GM12801 (cell line): ENCODE results near the gene TUT4.

Source experiments
- TF ChIP-seq, protein P1 (sequence below): IDR thresholded peaks from one replicate; pipeline ENCODE4 v1.5.1; 2011; ENCODE audit warnings: control low read depth; ENCODE audit not compliant: insufficient read length; ENCODE audit errors: extremely low read depth

Gene TUT4

DNA sequence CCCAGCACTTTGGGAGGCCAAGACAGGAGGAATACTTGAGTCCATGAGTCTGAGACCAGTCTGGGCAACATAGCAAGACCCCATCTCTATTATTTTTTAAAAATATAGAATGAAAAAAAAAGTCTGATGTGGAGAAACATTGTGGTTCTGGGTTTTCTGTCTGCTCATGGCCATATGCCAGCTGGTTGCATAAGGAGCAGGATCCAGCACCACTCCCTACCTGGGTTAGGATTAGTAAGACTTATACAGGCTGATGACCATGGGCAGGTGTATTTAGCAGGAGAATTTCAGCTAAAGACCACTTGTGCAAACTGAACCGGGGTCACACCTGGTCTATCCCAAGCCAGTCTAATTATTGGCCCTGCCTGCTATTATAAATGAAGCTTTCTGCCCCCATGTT lies 32.6 kb upstream of the TUT4 start:
- TF ChIP-seq, protein P1, sequence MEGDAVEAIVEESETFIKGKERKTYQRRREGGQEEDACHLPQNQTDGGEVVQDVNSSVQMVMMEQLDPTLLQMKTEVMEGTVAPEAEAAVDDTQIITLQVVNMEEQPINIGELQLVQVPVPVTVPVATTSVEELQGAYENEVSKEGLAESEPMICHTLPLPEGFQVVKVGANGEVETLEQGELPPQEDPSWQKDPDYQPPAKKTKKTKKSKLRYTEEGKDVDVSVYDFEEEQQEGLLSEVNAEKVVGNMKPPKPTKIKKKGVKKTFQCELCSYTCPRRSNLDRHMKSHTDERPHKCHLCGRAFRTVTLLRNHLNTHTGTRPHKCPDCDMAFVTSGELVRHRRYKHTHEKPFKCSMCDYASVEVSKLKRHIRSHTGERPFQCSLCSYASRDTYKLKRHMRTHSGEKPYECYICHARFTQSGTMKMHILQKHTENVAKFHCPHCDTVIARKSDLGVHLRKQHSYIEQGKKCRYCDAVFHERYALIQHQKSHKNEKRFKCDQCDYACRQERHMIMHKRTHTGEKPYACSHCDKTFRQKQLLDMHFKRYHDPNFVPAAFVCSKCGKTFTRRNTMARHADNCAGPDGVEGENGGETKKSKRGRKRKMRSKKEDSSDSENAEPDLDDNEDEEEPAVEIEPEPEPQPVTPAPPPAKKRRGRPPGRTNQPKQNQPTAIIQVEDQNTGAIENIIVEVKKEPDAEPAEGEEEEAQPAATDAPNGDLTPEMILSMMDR: no peak

DNA sequence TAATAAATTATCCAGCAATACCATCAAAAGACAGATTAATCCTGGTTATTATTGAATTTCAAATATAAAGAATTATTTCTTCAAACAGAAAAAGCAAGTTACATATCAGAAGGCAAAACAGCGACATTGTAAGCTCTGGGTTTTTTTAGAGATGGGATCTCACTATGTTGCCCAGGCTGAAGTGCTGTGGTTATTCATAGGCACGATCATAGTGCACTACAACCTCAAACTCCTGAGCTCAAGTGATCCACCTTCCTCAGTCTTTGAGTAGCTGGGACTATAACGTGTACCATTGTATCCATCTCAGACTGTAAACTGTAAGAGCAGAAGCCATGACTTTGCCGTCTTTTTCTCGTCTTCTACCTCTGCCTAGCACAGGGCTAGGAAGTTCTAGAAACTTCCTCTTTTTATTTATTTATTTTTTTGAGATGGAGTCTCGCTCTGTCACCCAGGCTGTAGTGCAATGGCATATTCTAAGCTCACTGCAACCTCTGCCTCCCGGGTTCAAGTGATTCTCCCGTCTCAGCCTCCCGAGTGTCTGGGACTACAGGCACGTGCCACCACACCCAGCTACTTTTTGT lies 29.3 kb upstream of the TUT4 start:
- TF ChIP-seq, protein P1: no peak

- TF ChIP-seq, protein P1: no peak
Measured at GRCh38 chr1:52580283-52580682, 27.4 kb upstream of the TUT4 start.

DNA sequence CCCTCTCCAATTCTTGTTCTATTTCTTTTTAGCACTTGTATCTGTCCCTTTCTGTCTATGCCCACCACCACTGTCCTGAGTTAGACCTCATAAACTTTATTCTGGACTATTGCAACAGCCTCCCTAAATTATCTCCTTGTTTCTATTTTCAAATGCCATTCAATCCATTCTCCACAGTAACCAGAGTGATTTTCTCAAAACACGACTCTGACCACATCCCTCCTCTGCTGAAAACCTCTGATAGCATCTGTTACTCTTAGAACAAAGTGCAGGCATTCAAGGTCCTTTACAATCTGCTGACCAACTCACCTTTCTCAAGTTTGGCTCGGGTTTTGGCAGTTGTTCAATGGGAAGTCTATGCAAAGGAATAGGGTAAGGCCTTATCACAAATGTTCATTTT lies 26.5 kb upstream of the TUT4 start:
- TF ChIP-seq, protein P1: no peak

DNA sequence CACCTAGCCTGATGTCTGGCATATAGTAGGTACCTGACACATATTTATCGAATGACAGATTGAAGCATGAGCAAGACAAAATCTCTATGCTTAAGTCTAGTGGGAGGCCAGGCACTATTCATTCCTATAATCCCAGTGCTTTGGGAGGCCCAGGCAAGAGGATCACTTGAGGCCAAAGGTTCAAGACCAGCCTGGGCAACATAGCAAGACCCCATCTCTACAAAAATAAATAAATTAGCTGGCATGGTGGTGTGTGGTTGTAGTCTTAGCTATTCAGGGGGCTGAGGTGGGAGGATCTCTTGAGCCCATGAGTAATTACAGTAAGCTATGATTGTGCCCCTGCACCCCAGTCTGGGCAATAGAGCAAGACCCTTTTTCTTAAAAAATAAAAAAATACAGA lies 23.2 kb upstream of the TUT4 start:
- TF ChIP-seq, protein P1: no peak

DNA sequence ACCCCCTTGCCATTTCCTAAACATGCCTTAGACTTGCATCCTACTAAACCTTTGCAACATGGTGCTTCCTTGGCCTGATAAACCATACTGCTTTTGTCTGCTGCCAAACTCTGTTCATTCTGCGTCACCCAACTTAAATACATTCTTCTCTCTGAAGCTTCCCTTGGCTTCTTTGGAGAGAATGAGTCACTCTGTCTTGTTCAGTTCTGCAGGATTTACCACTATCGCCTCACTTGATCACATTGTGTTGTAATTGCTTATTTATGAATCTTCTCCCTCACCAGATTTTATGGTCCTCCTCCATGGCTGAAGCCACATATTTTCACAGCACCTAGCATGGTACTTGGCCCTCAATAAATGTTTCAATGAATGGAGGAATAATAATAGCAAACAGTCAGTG lies 21.7 kb upstream of the TUT4 start:
- TF ChIP-seq, protein P1: no peak

- TF ChIP-seq, protein P1: no peak
Measured at GRCh38 chr1:52572387-52572786, 19.5 kb upstream of the TUT4 start.

- TF ChIP-seq, protein P1: no peak
Measured at GRCh38 chr1:52571783-52572182, 18.9 kb upstream of the TUT4 start.
